ENCODE measurements around the gene PLD1. TPM values are rescaled to one million over a fixed set of nuclear protein-coding genes. Genes with fewer than 3 reads are reported as not detected.
"Not testable (repeated sequence)": the region's sequence is repeated elsewhere in the genome, so short reads cannot be mapped to it uniquely, and the experiment has no call there.

The PLD1 gene
- polyA plus RNA-seq, 4 donors = 35.9 to 99.1 (median 72.1) TPM

GRCh38 chr3:171646357-171647133, 163.7 kb downstream of the PLD1 start:
- Histone ChIP-seq H3K36me3 (ENCODE audit: control insufficient read depth in 3 of 3, insufficient read depth in 2 of 3, low read depth in 1 of 3, low read length in 3 of 3) (peaks cover 3 to 29% (median 5%) of the 10 kb centered on the region in 3 donors), H3K27ac (ENCODE audit: low read depth in 1 of 3, low read length in 2 of 3) (peak overlapping the region in 2 of 3 donors; percentile 16 to 49), H3K4me1 (ENCODE audit: control insufficient read depth in 3 of 3, insufficient read depth in 2 of 3, low read depth in 1 of 3, low read length in 2 of 3) (no peaks in the 10 kb centered on the region), H3K27me3 (ENCODE audit: control insufficient read depth in 3 of 3, insufficient read depth in 3 of 3, low read length in 3 of 3) (no peaks in the 10 kb centered on the region), H3K4me3 (ENCODE audit: low read depth in 1 of 3, low read length in 3 of 3) (no peak overlapping the region), H3K9me3 (ENCODE audit: control insufficient read depth in 2 of 2, insufficient read depth in 1 of 2, low read depth in 1 of 2, low read length in 1 of 2) (no peaks in the 10 kb centered on the region)
- FAIRE-seq (no peak), DNase-seq (peak; percentile 32 to 52)
- 39 to 56% (median 45%) methylated on average over 4 of the region's 4 CpGs for WGBS, 3 donors

- H3K27ac ChIP-seq (ENCODE audit: low read depth in 1 of 3, low read length in 2 of 3) = no peak overlapping the region
- no peaks in the 10 kb centered on the region for H3K27me3 ChIP-seq (ENCODE audit: control insufficient read depth in 3 of 3, insufficient read depth in 3 of 3, low read length in 3 of 3)
- no peak for FAIRE-seq
- peaks cover 3 to 19% (median 4%) of the 10 kb centered on the region in 3 donors for H3K36me3 ChIP-seq (ENCODE audit: control insufficient read depth in 3 of 3, insufficient read depth in 2 of 3, low read depth in 1 of 3, low read length in 3 of 3)
- 92 to 94% (median 92%) methylated on average over 8 of the region's 8 CpGs for WGBS, 3 donors
- H3K4me1 ChIP-seq (ENCODE audit: control insufficient read depth in 3 of 3, insufficient read depth in 2 of 3, low read depth in 1 of 3, low read length in 2 of 3) = peaks cover 0 to 2% (median 0%) of the 10 kb centered on the region in 3 donors
- no peak overlapping the region for H3K4me3 ChIP-seq (ENCODE audit: low read depth in 1 of 3, low read length in 3 of 3)
- H3K9me3 ChIP-seq (ENCODE audit: control insufficient read depth in 2 of 2, insufficient read depth in 1 of 2, low read depth in 1 of 2, low read length in 1 of 2) = no peaks in the 10 kb centered on the region
- no peak for DNase-seq
These were observed 165.6 kb downstream of the PLD1 start for GRCh38 chr3:171644681-171645080.

GRCh38 chr3:171643681-171644080, 166.6 kb downstream of the PLD1 start:
- Histone ChIP-seq H3K27ac (ENCODE audit: low read depth in 1 of 3, low read length in 2 of 3) (no peak overlapping the region), H3K27me3 (ENCODE audit: control insufficient read depth in 3 of 3, insufficient read depth in 3 of 3, low read length in 3 of 3) (no peaks in the 10 kb centered on the region), H3K36me3 (ENCODE audit: control insufficient read depth in 3 of 3, insufficient read depth in 2 of 3, low read depth in 1 of 3, low read length in 3 of 3) (peaks cover 3 to 19% (median 6%) of the 10 kb centered on the region in 3 donors), H3K9me3 (ENCODE audit: control insufficient read depth in 2 of 2, insufficient read depth in 1 of 2, low read depth in 1 of 2, low read length in 1 of 2) (no peaks in the 10 kb centered on the region), H3K4me1 (ENCODE audit: control insufficient read depth in 3 of 3, insufficient read depth in 2 of 3, low read depth in 1 of 3, low read length in 2 of 3) (peaks cover 0 to 2% (median 0%) of the 10 kb centered on the region in 3 donors), H3K4me3 (ENCODE audit: low read depth in 1 of 3, low read length in 3 of 3) (no peak overlapping the region)
- FAIRE-seq = no peak
- 76 to 93% (median 83%) methylated on average over 4 of the region's 4 CpGs for WGBS, 3 donors
- DNase-seq = no peak

- no peak for DNase-seq
- Histone ChIP-seq H3K4me3 (ENCODE audit: low read depth in 1 of 3, low read length in 3 of 3) (no peak overlapping the region), H3K9me3 (ENCODE audit: control insufficient read depth in 2 of 2, insufficient read depth in 1 of 2, low read depth in 1 of 2, low read length in 1 of 2) (no peaks in the 10 kb centered on the region), H3K27ac (ENCODE audit: low read depth in 1 of 3, low read length in 2 of 3) (no peak overlapping the region), H3K36me3 (ENCODE audit: control insufficient read depth in 3 of 3, insufficient read depth in 2 of 3, low read depth in 1 of 3, low read length in 3 of 3) (peaks cover 3 to 16% (median 8%) of the 10 kb centered on the region in 3 donors), H3K4me1 (ENCODE audit: control insufficient read depth in 3 of 3, insufficient read depth in 2 of 3, low read depth in 1 of 3, low read length in 2 of 3) (peaks cover 0 to 2% (median 0%) of the 10 kb centered on the region in 3 donors), H3K27me3 (ENCODE audit: control insufficient read depth in 3 of 3, insufficient read depth in 3 of 3, low read length in 3 of 3) (no peaks in the 10 kb centered on the region)
- FAIRE-seq = no peak
- 57 to 76% (median 63%) methylated on average over 2 of the region's 2 CpGs for WGBS, 3 donors
These were observed 167.2 kb downstream of the PLD1 start for GRCh38 chr3:171643033-171643432.

- no peaks in the 10 kb centered on the region for H3K9me3 ChIP-seq (ENCODE audit: control insufficient read depth in 2 of 2, insufficient read depth in 1 of 2, low read depth in 1 of 2, low read length in 1 of 2)
- H3K4me1 ChIP-seq (ENCODE audit: control insufficient read depth in 3 of 3, insufficient read depth in 2 of 3, low read depth in 1 of 3, low read length in 2 of 3) = peaks cover 0 to 2% (median 0%) of the 10 kb centered on the region in 3 donors
- H3K4me3 ChIP-seq (ENCODE audit: low read depth in 1 of 3, low read length in 3 of 3) = no peak overlapping the region
- WGBS, 3 donors = 12 to 27% (median 26%) methylated on average over 2 of the region's 2 CpGs
- FAIRE-seq (no peak), DNase-seq (peak; percentile 17 to 56)
- H3K27me3 ChIP-seq (ENCODE audit: control insufficient read depth in 3 of 3, insufficient read depth in 3 of 3, low read length in 3 of 3) = no peaks in the 10 kb centered on the region
- peaks cover 3 to 20% (median 8%) of the 10 kb centered on the region in 3 donors for H3K36me3 ChIP-seq (ENCODE audit: control insufficient read depth in 3 of 3, insufficient read depth in 2 of 3, low read depth in 1 of 3, low read length in 3 of 3)
- H3K27ac ChIP-seq (ENCODE audit: low read depth in 1 of 3, low read length in 2 of 3) = peak overlapping the region in 2 of 3 donors; percentile 8 to 42
These were observed 169.5 kb downstream of the PLD1 start for GRCh38 chr3:171640520-171641412.

- DNase-seq = no peak
- no peak overlapping the region for H3K27ac ChIP-seq (ENCODE audit: low read depth in 1 of 3, low read length in 2 of 3)
- peaks cover 0 to 2% (median 0%) of the 10 kb centered on the region in 3 donors for H3K4me1 ChIP-seq (ENCODE audit: control insufficient read depth in 3 of 3, insufficient read depth in 2 of 3, low read depth in 1 of 3, low read length in 2 of 3)
- FAIRE-seq = no peak
- peaks cover under 1 to 9% (median 8%) of the 10 kb centered on the region in 3 donors for H3K36me3 ChIP-seq (ENCODE audit: control insufficient read depth in 3 of 3, insufficient read depth in 2 of 3, low read depth in 1 of 3, low read length in 3 of 3)
- H3K4me3 ChIP-seq (ENCODE audit: low read depth in 1 of 3, low read length in 3 of 3) = no peak overlapping the region
- H3K9me3 ChIP-seq (ENCODE audit: control insufficient read depth in 2 of 2, insufficient read depth in 1 of 2, low read depth in 1 of 2, low read length in 1 of 2) = no peaks in the 10 kb centered on the region
- H3K27me3 ChIP-seq (ENCODE audit: control insufficient read depth in 3 of 3, insufficient read depth in 3 of 3, low read length in 3 of 3) = no peaks in the 10 kb centered on the region
- WGBS, 3 donors = 74 to 95% (median 77%) methylated on average over 1 of the region's 1 CpG
These were observed 173.6 kb downstream of the PLD1 start for GRCh38 chr3:171636666-171637065.

GRCh38 chr3:171632766-171633165, 177.5 kb downstream of the PLD1 start:
- Histone ChIP-seq H3K4me1 (ENCODE audit: control insufficient read depth in 3 of 3, insufficient read depth in 2 of 3, low read depth in 1 of 3, low read length in 2 of 3) (no peaks in the 10 kb centered on the region), H3K36me3 (ENCODE audit: control insufficient read depth in 3 of 3, insufficient read depth in 2 of 3, low read depth in 1 of 3, low read length in 3 of 3) (peaks cover 0 to 6% (median 4%) of the 10 kb centered on the region in 3 donors), H3K9me3 (ENCODE audit: control insufficient read depth in 2 of 2, insufficient read depth in 1 of 2, low read depth in 1 of 2, low read length in 1 of 2) (no peaks in the 10 kb centered on the region), H3K27ac (ENCODE audit: low read depth in 1 of 3, low read length in 2 of 3) (no peak overlapping the region), H3K27me3 (ENCODE audit: control insufficient read depth in 3 of 3, insufficient read depth in 3 of 3, low read length in 3 of 3) (no peaks in the 10 kb centered on the region), H3K4me3 (ENCODE audit: low read depth in 1 of 3, low read length in 3 of 3) (no peak overlapping the region)
- no peak for FAIRE-seq
- 94 to 98% (median 95%) methylated on average over 4 of the region's 4 CpGs for whole genome bisulfite sequencing, 3 donors
- DNase-seq = no peak

- not testable (repeated sequence) for DNase-seq; H3K36me3 ChIP-seq (ENCODE audit: control insufficient read depth in 3 of 3, insufficient read depth in 2 of 3, low read depth in 1 of 3, low read length in 3 of 3); H3K27ac ChIP-seq (ENCODE audit: low read depth in 1 of 3, low read length in 2 of 3); FAIRE-seq; H3K4me3 ChIP-seq (ENCODE audit: low read depth in 1 of 3, low read length in 3 of 3); H3K9me3 ChIP-seq (ENCODE audit: control insufficient read depth in 2 of 2, insufficient read depth in 1 of 2, low read depth in 1 of 2, low read length in 1 of 2); H3K4me1 ChIP-seq (ENCODE audit: control insufficient read depth in 3 of 3, insufficient read depth in 2 of 3, low read depth in 1 of 3, low read length in 2 of 3); H3K27me3 ChIP-seq (ENCODE audit: control insufficient read depth in 3 of 3, insufficient read depth in 3 of 3, low read length in 3 of 3)
- WGBS, 3 donors = 87 to 95% (median 91%) methylated on average over 2 of the region's 2 CpGs
These were observed 183.5 kb downstream of the PLD1 start for GRCh38 chr3:171626799-171627198.

Data from small intestine (tissue), 7 donors.